GM19467 (cell line): ENCODE measurements around the gene LRWD1.

ENCODE experiments used
- ATAC-seq: cut with Tn5 transposase; IDR thresholded peaks from one replicate; pipeline ENCODE4 v1.9.1; 2021; ENCODE audit warnings: mild to moderate bottlenecking, moderate library complexity; ENCODE audit not compliant: unreplicated experiment

LRWD1 gene

DNA sequence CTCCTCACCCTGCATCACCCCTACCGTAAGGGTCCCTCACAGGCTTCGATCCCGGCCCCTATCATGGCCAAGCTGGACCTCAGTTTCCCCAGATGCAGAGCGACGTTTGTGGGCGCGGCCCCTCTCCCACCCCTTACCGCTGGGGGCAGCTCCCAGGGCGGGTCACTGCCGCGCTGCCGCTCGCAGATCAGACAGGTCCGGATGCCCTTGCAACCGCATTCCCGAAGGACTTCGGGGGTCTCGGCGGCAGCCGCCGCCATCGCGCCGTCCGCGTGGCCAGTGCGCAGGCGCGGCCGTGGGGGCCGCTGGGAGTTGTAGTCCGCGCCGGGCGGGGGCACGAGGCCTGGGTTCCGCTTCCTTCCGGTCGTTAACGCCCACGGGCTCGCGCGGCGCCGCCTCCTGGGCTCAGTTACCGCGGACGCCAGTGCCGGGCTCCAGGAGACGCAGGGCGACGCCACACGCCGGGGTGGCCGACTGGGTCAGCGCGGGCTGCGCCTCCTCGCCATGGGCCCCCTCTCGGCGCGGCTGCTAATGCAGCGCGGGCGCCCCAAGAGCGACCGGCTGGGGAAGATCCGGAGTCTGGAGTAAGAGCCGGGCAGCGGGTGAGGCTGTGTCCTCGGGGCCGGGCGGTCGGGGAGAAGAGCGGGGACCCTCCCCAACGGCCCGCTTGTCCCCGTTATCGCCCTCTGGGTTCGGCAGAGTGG is at the start of gene LRWD1, which contains the start of gene ALKBH4:
Gene LRWD1, plus strand, starts transcription at position 408 of the 704 bp plus-strand sequence. Its CDS starts 97 bp downstream, at position 505.
Gene ALKBH4, minus strand, starts transcription at position 287 of the 704 bp plus-strand sequence. Its CDS starts 27 bp downstream, at position 260.
- ATAC-seq, result peak; percentile 84

GRCh38 chr7:102415685-102416225 is 49.0 kb upstream of the LRWD1 start:
- ATAC-seq, result peak; percentile 61

DNA sequence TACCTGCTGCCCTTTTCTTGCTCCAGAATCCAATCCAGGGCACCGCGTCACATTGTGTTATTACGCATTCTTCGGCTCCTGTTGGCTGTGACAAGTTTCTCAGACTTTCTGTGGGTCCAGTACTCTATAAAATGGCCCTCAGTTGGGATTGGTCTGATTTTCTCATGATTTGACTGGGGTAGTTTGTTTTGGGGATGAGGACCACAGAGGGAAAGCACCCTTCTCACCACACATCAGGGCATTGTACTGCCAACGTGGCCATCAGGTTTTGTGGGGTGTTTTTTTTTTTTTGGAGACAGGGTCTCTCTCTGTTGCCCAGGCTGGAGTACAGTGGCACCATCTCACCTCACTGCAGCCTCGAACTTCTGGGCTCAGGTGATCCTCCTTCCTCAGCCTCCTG is 48.4 kb upstream of the LRWD1 start:
- ATAC-seq, result no peak

- no peak for ATAC-seq
These were observed 47.7 kb upstream of the LRWD1 start for GRCh38 chr7:102417105-102417504.

DNA sequence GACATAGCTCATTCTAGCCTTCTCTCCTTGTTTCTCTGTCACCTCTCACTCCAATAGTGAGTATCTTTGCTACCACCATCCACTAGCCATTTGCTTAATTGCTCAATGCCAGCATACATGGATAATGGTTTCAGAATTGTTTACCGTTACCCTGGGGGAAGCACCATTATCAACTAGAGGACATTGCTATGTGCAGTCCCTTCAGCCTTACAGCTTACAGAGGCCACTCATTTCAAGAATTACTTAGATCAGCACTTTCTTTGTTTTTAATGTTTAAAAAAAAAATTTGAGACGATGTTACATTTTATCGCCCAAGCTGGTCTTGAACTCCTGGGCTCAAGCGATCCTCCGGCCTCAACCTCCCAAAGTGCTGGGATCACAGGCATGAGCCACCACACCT is 46.2 kb upstream of the LRWD1 start:
- ATAC-seq, result no peak

DNA sequence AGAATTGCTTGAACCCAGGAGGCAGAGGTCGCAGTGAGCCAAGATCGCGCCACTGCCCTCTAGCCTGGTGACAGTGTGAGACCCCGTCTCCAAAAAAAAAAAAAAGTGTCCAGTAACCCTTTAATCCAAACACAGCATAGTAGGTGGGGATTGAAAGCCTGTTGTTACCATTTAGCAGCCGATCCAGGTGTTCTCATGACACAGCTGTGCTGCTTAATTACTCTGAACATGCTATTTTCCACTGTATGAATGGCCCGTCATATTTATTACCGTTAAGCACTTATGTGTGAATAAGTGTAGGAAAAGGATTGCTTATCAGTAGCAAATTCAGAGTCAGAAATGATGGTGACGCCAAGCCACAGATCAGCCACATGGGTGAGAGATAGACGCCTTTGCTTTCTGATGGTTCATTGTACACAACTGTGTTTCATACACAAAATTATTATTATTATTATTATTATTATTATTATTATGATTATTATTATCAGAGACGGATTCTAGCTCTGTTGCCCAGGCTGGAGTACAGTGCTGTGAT is 43.0 kb upstream of the LRWD1 start:
- no peak for ATAC-seq

DNA sequence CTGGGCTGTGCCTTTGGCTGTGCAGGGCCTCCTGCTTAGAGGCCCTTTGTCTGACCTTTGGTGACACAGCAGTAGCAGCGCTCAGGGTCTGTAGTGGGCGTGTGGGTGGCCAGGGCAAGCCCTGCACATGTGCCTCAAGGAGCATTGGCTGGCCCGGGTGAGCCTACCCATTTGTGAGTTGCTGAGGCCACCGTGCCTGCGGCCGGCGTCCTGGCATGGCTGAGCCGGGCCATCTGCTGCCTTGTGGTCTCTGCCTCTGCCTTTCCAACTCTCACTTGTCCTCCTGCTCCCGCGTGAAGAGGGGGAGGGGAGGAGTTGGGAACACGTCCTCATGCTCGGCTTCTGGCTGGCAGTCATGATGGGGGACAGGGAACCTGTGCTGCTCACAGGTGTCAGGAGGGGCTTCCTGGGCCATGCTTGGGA is 40.6 kb upstream of the LRWD1 start:
- no peak for ATAC-seq

DNA sequence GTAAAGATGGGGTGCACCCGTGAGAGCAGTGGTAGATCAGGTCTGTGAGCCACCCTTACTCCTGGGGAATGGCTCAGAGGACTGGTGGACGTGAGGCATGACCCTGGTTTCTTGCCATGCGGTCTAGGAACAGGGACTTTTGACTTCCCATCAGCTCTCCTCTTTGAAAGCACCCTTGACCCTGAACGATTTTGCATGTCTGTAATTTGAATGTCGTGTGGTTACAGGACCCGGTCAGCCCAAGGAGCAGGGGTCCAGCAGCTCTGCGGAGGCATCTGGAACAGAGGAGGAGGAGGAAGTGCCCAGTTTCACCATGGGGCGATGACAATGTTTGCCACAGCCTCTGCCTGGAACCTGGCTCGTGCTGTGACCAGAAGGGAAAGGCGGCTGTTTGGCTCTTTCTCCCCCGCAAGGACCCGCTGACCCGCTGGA is 40.0 kb upstream of the LRWD1 start:
- no peak for ATAC-seq

- peak; percentile 44 for ATAC-seq
These were observed 39.0 kb upstream of the LRWD1 start for GRCh38 chr7:102425639-102426267.

GRCh38 chr7:102426268-102427018 is 38.3 kb upstream of the LRWD1 start:
- ATAC-seq, result peak; percentile 51

DNA sequence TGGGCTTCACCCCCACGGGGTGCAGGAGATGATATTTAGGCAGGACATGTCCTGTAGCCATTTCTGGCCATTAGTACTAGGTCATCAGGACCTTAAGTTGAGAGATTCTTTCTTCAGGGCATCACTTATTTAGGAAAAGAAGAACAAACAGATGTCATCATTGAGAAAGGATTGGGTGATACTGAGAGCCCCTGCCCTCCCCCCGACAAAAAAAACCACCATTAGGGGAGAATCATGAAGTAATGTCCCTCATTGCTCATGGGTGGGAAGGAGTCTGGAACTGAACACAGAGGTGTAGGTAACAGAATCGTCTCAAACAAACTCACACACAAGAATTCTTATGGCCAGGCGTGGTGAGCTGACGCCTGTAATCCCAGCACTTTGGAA is 37.8 kb upstream of the LRWD1 start:
- no peak for ATAC-seq

GRCh38 chr7:102429141-102429899 is 35.5 kb upstream of the LRWD1 start:
- no peak for ATAC-seq

DNA sequence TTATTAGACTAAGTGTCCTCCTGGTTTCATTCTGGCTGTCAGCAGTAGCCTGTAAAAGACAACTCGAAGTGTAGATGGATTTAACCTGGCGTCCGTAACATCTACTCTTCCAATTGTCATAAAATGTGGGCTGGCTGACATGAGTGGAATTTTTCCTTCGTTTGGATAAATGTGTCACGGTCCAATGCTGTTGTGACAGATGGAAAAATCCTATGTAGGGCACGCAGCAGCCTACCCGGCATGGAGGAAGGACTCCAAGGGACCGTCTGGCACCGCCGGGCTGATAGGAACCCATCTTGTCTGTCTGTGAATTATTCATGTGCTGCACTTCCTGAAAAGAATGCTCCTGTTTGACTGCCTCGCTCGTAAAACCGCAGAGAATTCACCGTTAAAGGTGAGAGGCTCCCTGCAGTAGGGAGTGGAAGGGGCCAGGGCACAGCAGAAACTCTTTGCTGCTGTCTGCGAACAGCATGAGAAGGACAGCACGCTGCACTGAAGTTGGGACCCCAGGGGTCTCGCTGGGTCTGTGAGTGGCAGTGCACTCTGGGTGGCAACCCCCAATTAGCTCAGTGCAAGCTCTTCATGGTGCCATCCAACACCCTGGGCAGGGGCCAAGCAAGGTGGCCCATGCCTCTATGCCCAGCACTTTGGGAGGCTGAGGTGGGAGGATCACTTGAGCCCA is 33.0 kb upstream of the LRWD1 start:
- no peak for ATAC-seq

GRCh38 chr7:102432442-102433218 is 32.2 kb upstream of the LRWD1 start:
- peak; percentile 15 for ATAC-seq

GRCh38 chr7:102433219-102434038 is 31.4 kb upstream of the LRWD1 start, which contains the start of gene ORAI2:
Gene ORAI2 (plus strand): TSS chr7:102433575. CDS start chr7:102438957, 5,382 bp downstream.
- ATAC-seq, result peak; percentile 68

DNA sequence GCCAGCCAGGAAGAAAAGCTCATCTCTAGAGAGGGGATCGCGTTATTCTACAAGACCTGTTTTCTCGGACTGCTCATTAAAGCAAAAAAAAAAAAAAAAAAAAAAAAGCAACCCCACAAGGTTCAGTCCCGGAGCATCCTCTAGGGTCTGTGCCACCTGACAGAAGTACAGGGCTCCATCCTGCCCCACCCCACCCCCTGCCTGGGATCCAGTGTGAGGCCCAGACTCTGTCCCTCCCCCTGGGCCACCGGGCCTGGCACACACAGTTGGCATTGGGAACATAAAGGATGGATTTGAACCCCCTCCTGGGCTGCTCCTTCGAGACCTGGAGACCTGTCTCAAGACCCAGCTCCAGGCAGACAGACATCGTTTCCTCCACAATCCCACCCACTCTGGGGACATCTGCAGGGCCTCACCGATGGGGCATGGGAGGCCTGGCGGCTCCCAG is 30.7 kb upstream of the LRWD1 start:
- ATAC-seq, result no peak

- ATAC-seq, result no peak
These were observed 28.7 kb upstream of the LRWD1 start for GRCh38 chr7:102436118-102436517.
